Hippocampal formation (tissue), 2 donors: ENCODE results near the gene MAP3K6.
"Not testable (repeated sequence)": the region's sequence is repeated elsewhere in the genome, so short reads cannot be mapped to it uniquely, and the experiment has no call there.

Experiments
- DNase-seq, 2 donors: peaks; one replicate each; lab custom pipeline; 2025; lab: John Stamatoyannopoulos, UW

The MAP3K6 gene

GRCh38 chr1:27397749-27398148, 31.0 kb upstream of the MAP3K6 start:
- no peak for DNase-seq

- no peak for DNase-seq
These were observed 30.3 kb upstream of the MAP3K6 start for GRCh38 chr1:27397110-27397509.

GRCh38 chr1:27395441-27396195, 28.9 kb upstream of the MAP3K6 start:
- DNase-seq: peak; percentile 35 to 46

GRCh38 chr1:27394925-27395324, 28.2 kb upstream of the MAP3K6 start:
- no peak for DNase-seq

- DNase-seq: no peak
These were observed 27.5 kb upstream of the MAP3K6 start for GRCh38 chr1:27394282-27394658.

GRCh38 chr1:27393641-27394281, 27.0 kb upstream of the MAP3K6 start:
- DNase-seq: no peak

- no peak for DNase-seq
These were observed 26.2 kb upstream of the MAP3K6 start for GRCh38 chr1:27392778-27393635.

GRCh38 chr1:27392096-27392777, 25.5 kb upstream of the MAP3K6 start, which contains the start of gene GPR3:
GPR3 (plus strand) TSS chr1:27392622; CDS start chr1:27393799, 1,177 bp downstream.
- DNase-seq: peak; percentile 63 to 74

GRCh38 chr1:27391511-27392095, 24.8 kb upstream of the MAP3K6 start:
- peak; percentile 21 to 26 for DNase-seq

- no peak for DNase-seq
These were observed 21.7 kb upstream of the MAP3K6 start for GRCh38 chr1:27388337-27389005.

- not testable (repeated sequence) for DNase-seq
These were observed 18.0 kb upstream of the MAP3K6 start for GRCh38 chr1:27384797-27385196.

- DNase-seq: no peak
These were observed 16.9 kb upstream of the MAP3K6 start for GRCh38 chr1:27383661-27384060.

GRCh38 chr1:27383039-27383605, 16.4 kb upstream of the MAP3K6 start, which contains the start of gene CD164L2:
CD164L2 (minus strand) TSS chr1:27383333; CDS start chr1:27383239, 94 bp downstream.
- DNase-seq: no peak

- no peak for DNase-seq
These were observed 15.4 kb upstream of the MAP3K6 start for GRCh38 chr1:27381969-27382762.

GRCh38 chr1:27380766-27381733, 14.3 kb upstream of the MAP3K6 start:
- no peak for DNase-seq

GRCh38 chr1:27380224-27380623, 13.5 kb upstream of the MAP3K6 start:
- DNase-seq: no peak

GRCh38 chr1:27379564-27380122, 12.9 kb upstream of the MAP3K6 start:
- DNase-seq: no peak
